ENCODE data around the gene KIRREL3.

The KIRREL3 gene

GRCh38 chr11:126433989-126434949, 566.3 kb downstream of the KIRREL3 start:
- Histone ChIP-seq H3F3A (ENCODE audit: insufficient read depth) (no peaks in the 10 kb centered on the region), H3K9me3 (ENCODE audit: insufficient read depth, low read length) (no peaks in the 10 kb centered on the region), H3K4me2 (ENCODE audit: low read depth, low read length, poor library complexity, severe bottlenecking) (no peak overlapping the region), H3K27me3 (ENCODE audit: low read length) (no peaks in the 10 kb centered on the region), H3K9ac (ENCODE audit: low read length) (no peak overlapping the region), H3K79me2 (ENCODE audit: insufficient read depth, low read length) (no peaks in the 10 kb centered on the region), H3K36me3 (ENCODE audit: low read length) (no peaks in the 10 kb centered on the region), H3K9me2 (replicated peaks; ENCODE audit: insufficient read depth, low read length) (no peaks in the 10 kb centered on the region), H3K27ac (ENCODE audit: low read depth, low read length) (no peak overlapping the region), H2AFZ (ENCODE audit: low read depth, low read length, severe bottlenecking) (no peak overlapping the region), H4K20me1 (ENCODE audit: low read depth, low read length) (no peaks in the 10 kb centered on the region), H3K4me3 (ENCODE audit: insufficient read depth, low read length, poor library complexity, severe bottlenecking) (no peak overlapping the region)
- TF ChIP-seq EZH2phosphoT487 (conservative IDR thresholded peaks at IDR 0.05; ENCODE audit: low read length): no peak
- TF ChIP-seq CTCF (IDR thresholded peaks at IDR 0.05; ENCODE audit: insufficient read depth, low read length, poor library complexity, severe bottlenecking): no peak

- no peak overlapping the region for H3K9ac ChIP-seq (ENCODE audit: low read length)
- no peaks in the 10 kb centered on the region for H3F3A ChIP-seq (ENCODE audit: insufficient read depth)
- H3K9me2 ChIP-seq (replicated peaks; ENCODE audit: insufficient read depth, low read length): no peaks in the 10 kb centered on the region
- no peaks in the 10 kb centered on the region for H3K79me2 ChIP-seq (ENCODE audit: insufficient read depth, low read length)
- H3K9me3 ChIP-seq (ENCODE audit: insufficient read depth, low read length): no peaks in the 10 kb centered on the region
- H3K36me3 ChIP-seq (ENCODE audit: low read length): no peaks in the 10 kb centered on the region
- no peak overlapping the region for H3K27ac ChIP-seq (ENCODE audit: low read depth, low read length)
- H3K4me2 ChIP-seq (ENCODE audit: low read depth, low read length, poor library complexity, severe bottlenecking): no peak overlapping the region
- no peak for TF ChIP-seq EZH2phosphoT487 (conservative IDR thresholded peaks at IDR 0.05; ENCODE audit: low read length)
- no peak for TF ChIP-seq CTCF (IDR thresholded peaks at IDR 0.05; ENCODE audit: insufficient read depth, low read length, poor library complexity, severe bottlenecking)
- no peak overlapping the region for H2AFZ ChIP-seq (ENCODE audit: low read depth, low read length, severe bottlenecking)
- no peak overlapping the region for H3K4me3 ChIP-seq (ENCODE audit: insufficient read depth, low read length, poor library complexity, severe bottlenecking)
- no peaks in the 10 kb centered on the region for H3K27me3 ChIP-seq (ENCODE audit: low read length)
- H4K20me1 ChIP-seq (ENCODE audit: low read depth, low read length): no peaks in the 10 kb centered on the region
Measured at GRCh38 chr11:126433244-126433846, 567.2 kb downstream of the KIRREL3 start.

DNA sequence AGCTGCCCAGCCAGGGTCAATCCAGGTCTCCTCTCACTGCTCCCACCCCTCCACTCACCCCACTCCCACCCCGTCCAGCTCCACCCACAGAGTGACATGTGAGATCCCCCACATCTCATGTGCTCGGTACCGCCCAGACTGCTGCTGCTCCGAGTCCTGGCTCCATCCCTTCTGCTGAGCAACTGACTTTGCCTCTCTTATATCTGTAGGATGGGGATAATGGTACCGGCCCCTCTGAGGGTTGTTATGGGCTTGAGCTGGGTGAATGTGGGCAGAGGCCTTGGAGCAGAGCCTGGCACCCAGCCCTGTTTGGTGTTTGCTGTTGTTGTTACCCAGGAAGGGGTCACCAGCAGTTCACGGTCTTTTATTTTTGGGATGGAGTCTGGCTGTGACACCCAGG, 568.0 kb downstream of the KIRREL3 start:
- Histone ChIP-seq H2AFZ (ENCODE audit: low read depth, low read length, severe bottlenecking) (no peak overlapping the region), H3K27me3 (ENCODE audit: low read length) (no peaks in the 10 kb centered on the region), H3K9ac (ENCODE audit: low read length) (no peak overlapping the region), H3K4me2 (ENCODE audit: low read depth, low read length, poor library complexity, severe bottlenecking) (no peak overlapping the region), H3K9me3 (ENCODE audit: insufficient read depth, low read length) (no peaks in the 10 kb centered on the region), H3K9me2 (replicated peaks; ENCODE audit: insufficient read depth, low read length) (no peaks in the 10 kb centered on the region), H3F3A (ENCODE audit: insufficient read depth) (no peaks in the 10 kb centered on the region), H3K27ac (ENCODE audit: low read depth, low read length) (no peak overlapping the region), H4K20me1 (ENCODE audit: low read depth, low read length) (no peaks in the 10 kb centered on the region), H3K36me3 (ENCODE audit: low read length) (no peaks in the 10 kb centered on the region), H3K4me3 (ENCODE audit: insufficient read depth, low read length, poor library complexity, severe bottlenecking) (no peak overlapping the region), H3K79me2 (ENCODE audit: insufficient read depth, low read length) (no peaks in the 10 kb centered on the region)
- TF ChIP-seq EZH2phosphoT487 (conservative IDR thresholded peaks at IDR 0.05; ENCODE audit: low read length): no peak
- TF ChIP-seq CTCF (IDR thresholded peaks at IDR 0.05; ENCODE audit: insufficient read depth, low read length, poor library complexity, severe bottlenecking): no peak

All from SU-DHL-6 (cell line).